SIG-M5 treated with dmso at 0.1 percent for 504 hours (cell line): ENCODE results near the gene MOSMO.
A peak's percentile ranks its signal among the peaks of the same experiment; 100 is the strongest.

ENCODE experiments used
- DNase-seq: peaks from one replicate; lab custom pipeline; 2025; ENCODE audit not compliant: unreplicated experiment; lab: John Stamatoyannopoulos, UW

MOSMO gene

DNA sequence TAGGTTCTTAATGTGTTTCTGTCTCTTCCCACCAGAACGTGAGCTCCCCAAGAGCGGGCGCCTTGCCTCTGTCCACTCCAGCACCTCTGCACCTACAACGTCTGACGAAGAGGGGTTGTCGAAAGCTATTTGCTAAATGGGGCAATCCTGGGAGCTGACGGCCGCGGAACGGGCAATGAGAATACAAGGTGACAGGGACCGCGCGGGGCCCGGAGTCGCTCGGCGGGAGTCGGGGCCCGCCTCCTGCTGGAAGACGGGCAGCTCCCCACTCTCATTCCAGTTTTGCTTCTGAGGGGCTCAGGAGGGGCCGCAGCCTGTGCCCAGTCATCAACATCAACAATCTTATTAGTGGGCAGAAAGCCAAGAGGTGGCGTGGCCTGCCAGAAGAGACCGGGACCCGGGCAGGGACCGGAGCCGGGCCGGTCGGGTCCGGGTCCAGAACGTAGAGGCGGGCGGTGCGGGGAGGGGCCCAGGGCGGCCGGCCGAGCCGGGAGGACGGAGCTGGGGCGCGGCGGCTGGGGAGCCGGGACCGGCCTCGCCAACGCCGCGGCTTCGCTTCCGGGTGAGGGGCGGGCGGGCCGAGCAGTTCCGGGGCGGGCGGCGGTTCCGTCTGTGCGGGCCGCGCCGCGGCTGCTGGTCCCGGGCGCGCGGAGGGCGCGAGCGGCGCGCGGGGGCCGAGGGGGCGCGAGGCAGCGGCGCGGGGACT lies at the start of gene MOSMO:
TSS of gene MOSMO (plus strand) at position 603 of the 706 bp plus-strand sequence. CDS start 191 bp downstream, outside the sequence.
- peak; percentile 54 for DNase-seq

DNA sequence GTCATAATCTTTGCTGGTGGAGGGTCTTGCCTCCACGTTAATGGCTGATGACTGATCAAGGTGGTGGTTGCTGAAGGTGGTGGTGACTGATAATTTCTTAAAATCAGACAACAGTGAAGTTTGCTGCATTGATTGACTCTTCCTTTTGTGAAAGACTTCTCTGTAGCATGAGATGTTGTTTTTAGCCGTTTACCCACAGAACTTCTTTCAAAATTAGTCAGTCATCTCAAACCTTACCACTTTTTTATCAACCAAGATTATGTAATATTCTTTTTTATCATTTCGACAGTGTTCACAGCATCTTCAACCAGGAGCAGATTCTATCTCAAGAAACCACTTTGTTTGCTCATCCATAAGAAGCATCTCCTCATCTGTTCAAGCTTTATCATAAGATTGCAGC lies 48.9 kb upstream of the MOSMO start:
- no peak for DNase-seq

DNA sequence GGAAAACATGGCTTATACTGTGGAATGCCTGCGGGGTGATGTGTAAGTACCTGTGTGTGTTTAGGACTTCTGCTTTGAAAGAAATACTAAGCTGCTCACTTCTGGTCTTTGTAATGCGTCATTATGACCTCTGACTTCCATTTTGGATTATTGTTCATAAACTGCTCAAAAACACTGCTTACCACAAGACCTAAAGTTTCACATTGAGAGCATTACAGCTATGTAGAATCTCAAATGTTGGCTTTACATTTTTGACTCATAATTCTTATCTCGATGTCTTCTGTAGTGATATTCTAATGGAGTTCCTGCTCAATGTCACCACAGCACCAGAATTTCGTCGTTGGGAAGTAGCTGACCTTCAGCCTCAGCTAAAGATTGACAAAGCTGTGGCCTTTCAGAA lies 45.4 kb upstream of the MOSMO start:
- no peak for DNase-seq

DNA sequence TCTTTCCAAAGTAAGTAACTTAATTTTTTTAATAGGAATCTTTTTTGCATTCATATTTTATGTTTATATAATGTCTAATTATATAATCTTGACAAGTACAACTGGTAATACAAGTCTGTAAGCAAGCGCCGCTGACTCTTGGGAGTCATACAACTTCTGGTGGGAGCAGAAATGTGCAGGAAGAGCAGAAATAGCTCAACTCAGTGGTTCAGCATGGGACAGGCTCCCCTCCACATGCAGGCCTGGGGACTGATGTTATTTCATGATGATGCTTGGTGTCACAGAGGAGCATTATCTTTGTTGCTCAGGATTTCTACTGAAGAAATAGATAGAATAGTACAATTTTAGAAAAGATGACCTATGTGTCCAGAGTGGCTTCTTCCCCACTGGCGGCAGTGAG lies 44.0 kb upstream of the MOSMO start:
- DNase-seq: no peak

DNA sequence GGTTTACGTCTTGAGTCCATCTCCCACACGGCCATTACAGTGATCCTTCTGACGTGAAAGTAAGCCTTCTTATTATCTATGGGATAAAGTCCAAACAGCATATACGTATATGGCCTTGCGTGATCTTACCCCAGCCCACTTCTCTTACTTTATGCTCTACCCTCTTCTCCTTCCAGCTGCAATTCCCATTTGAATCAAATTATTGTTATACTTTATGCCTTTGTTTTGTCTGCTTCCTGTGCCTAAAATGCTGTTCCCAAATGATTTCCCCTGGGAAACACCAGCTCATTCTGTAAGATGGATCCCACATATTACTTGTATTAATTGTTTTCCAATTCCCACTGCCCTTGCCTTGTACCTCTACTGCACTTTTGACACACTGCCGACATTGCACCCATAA lies 43.6 kb upstream of the MOSMO start:
- no peak for DNase-seq

DNA sequence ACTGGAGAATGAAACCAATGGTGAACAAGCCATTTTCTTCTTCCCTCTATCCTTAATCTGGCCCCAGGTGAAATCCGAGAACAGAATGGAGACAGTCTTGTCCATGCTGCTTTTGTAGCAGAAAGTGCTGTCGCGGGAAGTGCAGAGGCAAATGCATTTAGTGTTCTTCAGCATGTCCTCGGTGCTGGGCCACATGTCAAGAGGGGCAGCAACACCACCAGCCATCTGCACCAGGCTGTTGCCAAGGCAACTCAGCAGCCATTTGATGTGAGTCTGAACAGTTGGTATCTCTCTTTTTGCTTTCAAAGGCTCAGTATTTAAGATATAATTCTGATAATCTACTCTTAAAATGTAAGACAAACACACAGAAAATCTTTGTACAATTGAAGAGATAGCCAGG lies 36.1 kb upstream of the MOSMO start:
- DNase-seq: no peak

DNA sequence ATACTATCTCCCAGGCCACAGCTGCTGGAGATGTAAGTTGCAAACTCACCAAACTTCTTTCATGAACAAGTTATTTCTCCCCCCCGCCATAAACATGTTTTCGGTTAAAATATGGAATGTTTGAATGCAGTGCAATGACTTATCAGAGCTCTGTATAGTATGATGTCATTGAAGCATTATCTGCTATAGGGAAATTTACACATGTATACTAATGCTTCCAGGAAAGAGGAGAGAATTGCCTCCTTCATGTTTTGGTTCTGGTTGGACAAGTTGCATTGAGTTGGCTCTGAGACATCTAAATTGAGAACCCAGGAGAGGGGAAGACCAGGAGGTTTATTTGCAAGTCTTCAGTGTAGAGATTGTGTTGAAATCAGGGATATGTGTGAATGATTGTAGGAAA lies 34.0 kb upstream of the MOSMO start:
- DNase-seq: no peak

DNA sequence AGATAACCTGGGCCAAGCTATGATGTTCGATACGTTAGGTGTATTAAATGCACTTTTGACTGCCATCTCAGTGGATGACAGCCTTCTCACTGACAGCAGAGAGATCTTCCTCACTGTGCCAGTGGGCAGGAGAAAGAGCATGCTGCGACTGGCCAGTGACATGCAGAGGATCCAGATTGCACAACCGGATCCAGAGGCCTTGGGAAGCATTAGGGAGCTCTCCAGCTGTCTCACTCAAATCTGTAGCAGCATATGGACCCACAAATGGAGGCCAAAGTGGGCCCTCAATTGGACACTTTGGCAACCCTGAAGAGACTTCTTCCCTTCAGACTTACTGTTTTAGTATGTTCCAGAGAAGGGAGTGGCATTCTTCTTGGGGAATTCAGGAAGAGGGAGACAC lies 27.9 kb upstream of the MOSMO start:
- DNase-seq: no peak

DNA sequence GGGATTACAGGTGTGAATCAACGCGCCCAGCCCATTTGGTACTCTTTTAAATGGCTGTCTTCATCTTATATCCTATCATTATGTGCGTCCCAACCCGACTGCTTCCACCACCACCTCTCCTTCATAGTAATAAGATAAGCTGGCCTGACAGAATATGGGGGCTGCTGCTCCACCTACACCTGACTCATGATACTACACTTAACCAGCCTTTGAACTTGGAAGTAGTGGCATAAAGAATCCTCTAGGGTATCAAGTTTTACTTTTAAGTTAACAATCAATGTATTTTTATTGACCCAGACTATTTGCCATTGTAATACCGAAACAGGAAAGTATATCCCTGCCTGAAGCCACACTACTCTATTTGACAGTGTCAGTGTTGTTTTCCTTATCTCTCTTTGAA lies 25.8 kb upstream of the MOSMO start:
- DNase-seq: no peak

DNA sequence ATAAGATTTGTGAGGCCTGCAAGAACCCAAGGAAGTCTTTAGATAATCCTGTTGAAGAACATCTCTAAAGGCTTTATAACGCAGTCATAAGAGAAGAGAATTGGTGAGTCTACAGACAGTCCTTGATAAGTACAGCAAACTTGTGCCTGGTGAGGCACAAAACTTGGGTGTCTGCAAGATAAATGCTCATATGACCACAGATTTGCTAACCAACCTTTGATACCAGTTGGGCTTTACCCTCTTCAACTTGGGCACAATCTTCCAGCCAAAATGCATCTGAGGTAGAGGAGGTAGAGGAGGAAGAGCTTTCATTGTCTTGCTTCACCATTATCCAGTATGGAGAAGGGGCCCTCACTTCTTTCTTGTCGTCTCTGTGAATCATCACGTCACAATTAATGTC lies 23.8 kb upstream of the MOSMO start:
- DNase-seq: no peak

DNA sequence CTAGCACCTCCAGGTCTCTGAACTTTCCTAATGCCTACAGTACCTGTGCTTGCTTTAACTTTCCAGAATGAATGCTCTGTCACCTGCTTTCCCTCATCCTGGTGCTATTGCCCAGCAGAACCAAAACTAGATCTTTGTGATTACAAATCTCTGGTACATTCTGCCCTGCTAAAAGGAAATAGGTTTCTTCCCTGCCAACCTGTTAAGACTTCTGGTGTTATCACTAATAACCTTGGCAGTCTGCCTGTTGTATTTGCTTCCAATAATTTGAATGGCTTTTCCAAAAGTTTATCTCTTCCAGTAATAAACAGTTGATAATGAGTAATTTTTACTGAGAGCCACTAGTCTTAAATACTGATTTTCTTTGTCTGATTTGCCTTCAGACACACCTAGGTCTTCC lies 22.4 kb upstream of the MOSMO start:
- no peak for DNase-seq

DNA sequence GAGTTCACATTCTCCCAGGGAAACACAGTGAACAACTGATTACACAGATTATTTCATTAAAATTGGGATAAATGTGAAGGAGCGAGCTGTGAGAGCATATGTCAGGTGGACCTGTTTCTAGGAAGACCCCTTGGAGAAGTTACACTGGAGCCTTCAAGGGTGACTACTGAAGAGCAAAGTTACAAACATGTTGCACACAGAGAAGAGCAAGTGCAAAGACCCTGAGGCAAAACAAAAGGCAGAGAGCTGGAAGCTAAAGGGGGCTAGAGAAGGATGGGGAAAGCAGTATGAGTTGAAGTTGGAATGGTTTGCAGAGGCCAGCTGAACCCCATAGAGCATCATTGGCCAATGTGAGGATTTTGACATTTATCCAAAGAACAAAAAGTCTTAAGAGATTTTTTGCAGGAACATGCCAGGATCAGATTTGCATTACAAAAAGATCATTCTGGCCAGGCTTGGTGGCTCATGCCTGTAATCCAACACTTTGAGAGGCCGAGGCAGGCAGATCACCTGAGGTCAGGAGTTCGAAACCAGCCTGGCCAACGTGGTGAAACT lies 21.1 kb upstream of the MOSMO start:
- DNase-seq: no peak

DNA sequence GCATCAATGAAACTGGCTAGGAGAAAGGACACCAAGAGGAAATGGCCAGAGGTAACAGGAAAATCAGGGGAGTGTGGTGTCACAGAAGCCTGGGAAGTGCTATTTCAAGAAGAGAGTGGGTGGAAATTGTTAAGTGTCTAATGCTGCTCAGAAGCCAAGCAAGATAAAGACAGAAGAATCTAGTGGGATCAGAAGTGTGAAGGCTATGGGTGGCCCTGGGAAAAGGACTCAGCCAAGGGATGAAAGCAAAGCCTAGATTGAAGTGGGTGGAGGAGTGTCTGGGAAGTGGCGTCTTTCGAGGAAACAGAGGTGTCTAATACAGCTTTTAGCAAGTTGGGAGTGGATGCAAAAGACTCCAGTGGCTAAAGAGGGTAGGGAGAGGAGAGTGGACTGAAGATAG lies 20.4 kb upstream of the MOSMO start:
- no peak for DNase-seq

DNA sequence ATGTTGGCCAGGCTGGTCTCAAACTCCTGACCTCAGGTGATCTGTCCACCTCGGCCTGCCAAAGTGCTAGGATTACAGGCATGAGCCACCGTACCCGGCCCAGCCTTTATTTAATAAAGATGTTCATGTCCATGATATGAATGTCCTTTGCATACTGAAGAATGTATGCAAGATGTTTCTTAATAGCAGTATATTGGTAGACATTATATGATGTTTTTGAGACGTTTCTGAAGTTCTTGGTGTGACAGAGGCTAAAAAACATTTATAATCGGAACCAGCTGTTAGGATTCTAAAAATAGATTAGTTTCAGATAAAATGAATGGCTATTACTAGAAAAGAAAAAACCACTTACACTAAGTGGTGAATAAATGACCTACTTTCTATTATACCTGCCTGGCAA lies 18.8 kb upstream of the MOSMO start:
- DNase-seq: no peak

DNA sequence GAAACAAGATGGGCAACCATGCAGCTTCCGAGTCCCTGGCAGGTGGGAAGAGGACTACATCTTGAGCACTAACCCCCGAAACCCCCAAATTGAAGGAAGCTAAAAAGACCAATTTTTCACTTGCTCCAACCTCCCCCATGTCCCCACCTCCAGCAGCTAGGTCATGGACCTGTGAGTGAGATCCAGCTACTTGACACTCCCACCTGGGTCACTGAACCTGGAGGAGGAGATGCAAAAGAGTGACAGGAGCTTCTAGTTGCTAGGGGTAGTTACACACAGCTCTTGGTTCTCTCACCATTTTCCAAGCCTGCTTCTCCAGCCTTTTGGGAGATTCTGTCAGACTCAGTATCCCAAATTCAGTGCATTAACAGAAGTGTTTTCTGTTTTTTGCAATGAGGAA lies 18.2 kb upstream of the MOSMO start:
- no peak for DNase-seq

DNA sequence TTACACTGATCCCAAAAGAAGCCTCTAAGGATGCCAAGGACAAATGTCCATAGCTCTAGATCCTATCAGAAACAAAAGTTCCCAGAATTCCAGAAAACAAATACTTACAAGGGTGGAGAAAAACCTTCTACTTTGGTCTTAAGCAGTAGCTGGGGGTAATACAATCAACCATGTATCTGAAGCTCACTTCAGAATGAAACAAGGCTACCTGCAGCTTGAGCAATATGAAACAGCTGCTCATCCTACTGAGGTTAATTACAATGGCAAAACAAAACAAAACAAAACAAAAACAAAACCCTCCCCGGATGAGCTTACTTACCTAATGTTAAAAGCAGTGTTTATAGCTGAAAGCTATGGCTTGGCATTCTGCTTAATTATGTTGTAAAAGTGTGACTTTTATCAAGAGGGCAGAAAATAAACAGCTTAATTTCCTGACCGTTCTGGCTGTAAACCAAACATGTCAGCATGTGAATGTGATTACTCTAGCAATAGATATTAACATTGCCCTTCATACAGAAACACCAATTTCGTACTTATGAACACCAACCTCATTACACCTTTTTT lies 17.4 kb upstream of the MOSMO start:
- DNase-seq: no peak

DNA sequence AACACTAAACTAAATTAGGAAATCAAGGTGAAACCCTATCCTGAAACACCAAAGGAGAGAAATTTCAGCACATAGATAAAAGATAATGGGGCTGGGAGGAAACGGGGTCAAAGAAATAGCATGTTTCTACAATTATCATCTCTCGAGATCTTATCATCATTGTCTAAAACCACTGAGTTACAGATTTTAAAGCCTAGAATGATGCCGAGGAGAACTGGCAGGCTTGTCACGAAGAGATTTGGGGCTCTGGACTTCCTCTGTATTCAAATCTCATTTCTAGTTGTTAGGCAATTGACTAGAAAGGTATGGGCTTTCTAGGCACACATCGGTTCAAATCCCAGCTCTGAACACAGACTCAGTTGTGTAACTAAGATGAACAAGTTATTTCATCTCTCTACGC lies 16.3 kb upstream of the MOSMO start:
- DNase-seq: no peak

DNA sequence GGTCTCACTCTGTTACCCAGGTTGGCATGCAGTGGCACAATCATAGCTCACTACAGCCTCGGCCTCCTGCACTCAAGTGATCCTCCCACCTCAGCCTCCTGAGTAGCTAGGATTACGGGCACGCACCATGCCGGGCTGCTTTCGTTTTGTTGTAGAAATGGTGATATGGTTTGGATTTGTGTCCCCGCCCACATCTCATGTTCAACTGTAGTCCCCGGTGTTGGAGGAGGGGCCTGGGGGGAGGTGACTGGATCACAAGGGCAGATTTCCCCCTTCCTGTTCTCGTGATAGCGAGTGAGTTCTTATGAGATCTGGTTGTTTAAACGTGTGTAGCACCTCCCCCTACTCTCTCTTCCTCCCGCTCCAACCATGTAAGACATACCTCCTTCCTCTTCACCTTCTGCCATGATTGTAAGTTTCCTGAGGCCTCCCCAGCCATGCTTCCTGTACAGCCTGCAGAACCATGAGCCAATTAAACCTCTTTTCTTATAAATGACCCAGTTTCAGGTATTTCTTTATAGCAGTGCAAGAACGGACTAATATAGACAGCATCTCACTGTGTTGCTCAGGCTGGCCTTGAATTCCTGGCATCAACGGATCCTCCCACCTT lies 12.9 kb upstream of the MOSMO start:
- no peak for DNase-seq

DNA sequence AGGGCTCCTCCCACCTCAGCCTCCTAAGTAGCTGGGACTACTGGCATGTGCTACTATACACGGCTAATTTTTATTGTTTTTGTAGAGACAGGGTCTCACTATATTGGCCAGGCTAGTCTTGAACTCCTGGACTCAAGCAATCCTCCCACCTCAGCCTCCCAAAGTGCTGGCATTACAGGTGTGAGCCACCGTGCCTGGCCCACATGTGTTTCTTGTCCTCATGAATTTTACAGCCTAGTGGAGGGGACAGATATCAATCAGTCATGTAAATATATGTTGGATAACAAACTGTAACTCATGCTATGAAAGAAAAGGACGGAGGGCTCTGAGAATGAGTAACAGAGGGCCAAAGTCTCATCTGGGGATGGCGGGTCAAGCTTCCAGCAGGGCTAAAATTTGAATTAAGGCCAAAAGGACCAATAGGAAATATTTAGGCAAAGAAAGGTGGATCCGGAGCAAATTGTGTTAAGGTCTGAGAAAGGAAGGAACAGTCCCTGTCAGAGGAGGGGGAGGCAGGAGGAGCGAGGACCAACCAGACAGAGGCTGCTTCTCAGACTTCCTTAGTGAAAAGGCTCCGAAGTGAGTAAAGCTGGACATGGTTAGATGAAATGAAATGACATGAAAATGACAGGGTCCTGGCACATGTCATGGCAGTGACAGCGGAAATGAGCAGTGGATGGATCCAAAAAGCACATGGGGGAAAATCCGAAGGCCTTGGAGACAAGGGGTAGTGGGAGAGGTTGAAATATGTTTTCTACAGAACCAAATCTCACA lies 10.8 kb upstream of the MOSMO start:
- no peak for DNase-seq

DNA sequence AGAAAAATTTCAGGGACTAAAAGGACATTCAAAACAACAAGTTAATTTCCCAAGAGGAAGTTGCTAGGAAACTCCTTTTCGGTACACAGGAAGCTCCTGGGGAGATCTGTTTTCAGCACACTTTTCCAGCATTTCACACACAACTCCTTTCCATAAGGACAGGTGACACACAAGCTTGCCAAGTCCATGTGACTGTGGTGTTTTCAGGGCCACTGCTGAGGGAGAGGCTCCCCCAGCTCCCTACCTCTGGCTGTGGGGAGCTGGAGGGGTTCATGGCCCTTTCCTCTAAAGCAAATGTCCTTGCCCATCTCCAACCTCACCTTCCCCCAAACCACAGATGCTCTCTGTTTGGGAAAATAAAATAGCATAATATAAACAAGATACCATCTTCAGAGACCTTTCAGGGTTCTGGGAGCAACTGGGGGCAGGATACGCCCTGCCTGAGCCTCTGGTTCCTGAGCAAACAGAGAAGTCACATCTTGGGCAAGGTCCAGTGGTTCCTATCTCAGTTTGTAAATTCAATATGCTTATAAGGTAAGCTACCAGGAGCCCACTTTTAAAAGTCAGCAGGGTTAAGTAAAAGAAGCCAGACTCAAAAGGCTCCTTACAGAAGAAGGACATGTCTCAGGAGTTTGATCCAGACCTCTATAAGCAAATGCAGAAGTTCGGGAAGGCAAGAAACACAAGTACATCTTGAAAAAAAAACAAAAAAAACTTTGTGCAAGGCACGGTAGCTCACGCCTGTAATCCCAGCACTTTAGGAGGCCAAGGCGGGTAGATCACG lies 10.0 kb upstream of the MOSMO start:
- DNase-seq: no peak

DNA sequence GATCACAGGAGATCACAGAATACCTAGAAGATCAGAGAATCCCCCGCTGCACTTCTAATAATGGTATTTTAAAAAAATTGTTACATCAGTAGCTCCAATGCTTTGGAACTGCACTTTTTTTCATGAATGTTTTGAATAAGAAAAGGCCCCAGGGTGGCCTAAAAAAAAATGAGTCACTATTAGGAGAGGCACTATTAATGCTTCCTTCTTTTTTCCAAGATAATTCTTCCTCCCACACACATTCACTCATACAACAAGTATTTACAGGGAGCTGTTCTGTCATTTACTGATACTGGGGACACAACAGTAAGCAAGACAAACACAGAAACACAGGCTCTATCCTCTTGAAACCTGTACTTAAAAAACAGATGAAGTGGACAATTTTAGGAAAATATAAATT lies 6.3 kb upstream of the MOSMO start:
- DNase-seq: no peak
